Right lobe of liver (tissue), 6 donors: ENCODE results near the gene CPHXL. TPM values are rescaled to one million over a fixed set of nuclear protein-coding genes. Genes with fewer than 3 reads are reported as not detected.

ENCODE experiments used
- ATAC-seq, 4 donors: fragments of 200-7000 bp; cut with Tn5 transposase; one replicate each; pipeline ENCODE4 v1.9.1; 2020; ENCODE audit warnings: mild to moderate bottlenecking in 4 of 4, moderate library complexity in 4 of 4
- DNase-seq, 3 donors: peaks; one replicate each; pipeline ENCODE4 v3.0.0-alpha.2; 2020
- H3K27ac ChIP-seq, 3 donors: fragments of 200-600 bp; one replicate each; pipeline ENCODE4 v1.8.0; 2022
- H3K27me3 ChIP-seq, 2 donors: fragments of 200-600 bp; one replicate each; pipeline ENCODE4 v1.8.0; 2022
- H3K36me3 ChIP-seq, 4 donors: fragments of 200-600 bp; sonication (generic) in 1 of 4; one replicate each; pipeline versions ENCODE4 v1.5.1 to v1.8.0; 2017 to 2022; ENCODE audit warnings: control low read depth in 1 of 4
- H3K4me1 ChIP-seq, 4 donors: fragments of 200-600 bp; sonication (generic) in 1 of 4; one replicate each; pipeline versions ENCODE4 v1.5.1 to v1.8.0; 2017 to 2022; ENCODE audit warnings: control low read depth in 1 of 4
- H3K4me3 ChIP-seq, 3 donors: fragments of 200-600 bp; one replicate each; pipeline ENCODE4 v1.8.0; 2022
- H3K9me3 ChIP-seq, 4 donors: fragments of 200-600 bp; sonication (generic) in 1 of 4; one replicate each; pipeline versions ENCODE4 v1.5.1 to v1.8.0; 2017 to 2022; ENCODE audit warnings: control low read depth in 1 of 4
- CTCF ChIP-seq, 4 donors: fragments of 200-600 bp in 3 of 4; fragments of 450-650 bp in 1 of 4; IDR thresholded peaks; one replicate each; pipeline versions ENCODE4 v1.5.1 to v1.8.0; 2016 to 2022; ENCODE audit warnings: antibody characterized with exemption in 4 of 4, mild to moderate bottlenecking in 2 of 4
- POLR2A ChIP-seq: fragments of 450-650 bp; IDR thresholded peaks from one replicate; pipeline ENCODE4 v1.6.1; 2017; ENCODE audit warnings: antibody characterized with exemption, mild to moderate bottlenecking
- WGBS: methylation state at CpG from one replicate; pipeline ENCODE4 v1.1.6; 2018; ENCODE audit warnings: low coverage, low lambda C conversion rate; ENCODE audit not compliant: insufficient coverage; ENCODE audit errors: missing lambda C conversion rate; 5-methylcytosine and 5-hydroxymethylcytosine counted together
- intact Hi-C, 2 donors: fragments of 100-400 bp; cut with DNase I; formaldehyde crosslinking; loops; one replicate each; pipeline versions ENCODE4 v1.11.2 to v1.14.1; 2022
- total RNA-seq, 6 experiments: library from RNA; depleted of rRNA in 2 of 6; stranded (reverse); fragments of >200 nt in 2 of 6; fragmentation: NEBNext Ultra II Directional in 3 of 6; extraction: Animal tissue kit (Norgen Biotek cat#: 25700) in 3 of 6; gene quantifications; one replicate each; pipeline versions ENCODE4 v1.1.0 to v1.2.4, GENCODE V29; 2016 to 2023
- donor health status: DM: no; HTN: yes; CAD: no.
- donor health status: DM: no; HTN: no; CAD: no.
- donor health status: DM: no; HTN: no; CAD: no.
- donor health status: DM: no; HTN: yes; CAD: no.
- donor health status: DM: no; HTN: yes; CAD: no.

Gene CPHXL
- total RNA-seq, 6 experiments from 2014 or later: not detected

- intact Hi-C loops: no loop called here
- Histone ChIP-seq H3K27me3 (no peaks in the 10 kb centered on the region), H3K36me3 (no peaks in the 10 kb centered on the region), H3K4me3 (no peak overlapping the region), H3K27ac (no peak overlapping the region), H3K9me3 (no peaks in the 10 kb centered on the region), H3K4me1 (no peaks in the 10 kb centered on the region)
- DNase-seq: no peak
- ATAC-seq: no peak
- TF ChIP-seq CTCF (IDR thresholded peaks at IDR 0.05): no peak
- WGBS: 91% methylated on average over 4 of the region's 4 CpGs
Observed at GRCh38 chr16:75718452-75718851, 7.8 kb downstream of the CPHXL start.

GRCh38 chr16:75714661-75715060 is 11.6 kb downstream of the CPHXL start:
- intact Hi-C loops: no loop called here
- DNase-seq (no peak), ATAC-seq (no peak)
- H3K27ac ChIP-seq: no peak overlapping the region
- H3K4me3 ChIP-seq: no peak overlapping the region
- H3K36me3 ChIP-seq: no peaks in the 10 kb centered on the region
- TF ChIP-seq POLR2A: no peak
- no peak for TF ChIP-seq CTCF (IDR thresholded peaks at IDR 0.05)
- no peaks in the 10 kb centered on the region for H3K9me3 ChIP-seq
- no peaks in the 10 kb centered on the region for H3K4me1 ChIP-seq
- H3K27me3 ChIP-seq: no peaks in the 10 kb centered on the region

- intact Hi-C loops: no loop called here
- ATAC-seq: no peak
- 93% methylated on average over 2 of the region's 2 CpGs for WGBS
- H3K36me3 ChIP-seq: no peaks in the 10 kb centered on the region
- no peaks in the 10 kb centered on the region for H3K27me3 ChIP-seq
- H3K4me3 ChIP-seq: no peak overlapping the region
- no peaks in the 10 kb centered on the region for H3K4me1 ChIP-seq
- DNase-seq: no peak
- H3K27ac ChIP-seq: no peak overlapping the region
- no peaks in the 10 kb centered on the region for H3K9me3 ChIP-seq
- no peak for TF ChIP-seq CTCF (IDR thresholded peaks at IDR 0.05)
- no peak for TF ChIP-seq POLR2A
Observed at GRCh38 chr16:75710344-75710743, 15.9 kb downstream of the CPHXL start.

GRCh38 chr16:75703306-75703705 is 23.0 kb downstream of the CPHXL start:
- TF ChIP-seq POLR2A: no peak
- 65% methylated on average over 3 of the region's 4 CpGs for WGBS

GRCh38 chr16:75702242-75702641 is 24.0 kb downstream of the CPHXL start:
- no peak for ATAC-seq
- Histone ChIP-seq H3K4me3 (no peak overlapping the region), H3K27ac (no peak overlapping the region), H3K27me3 (no peaks in the 10 kb centered on the region), H3K4me1 (no peaks in the 10 kb centered on the region), H3K9me3 (no peaks in the 10 kb centered on the region), H3K36me3 (no peaks in the 10 kb centered on the region)
- WGBS: 59% methylated on average over 2 of the region's 2 CpGs
- DNase-seq: no peak
- TF ChIP-seq POLR2A (no peak), CTCF (IDR thresholded peaks at IDR 0.05) (no peak)
- intact Hi-C loops: no loop called here

More at GRCh38 chr16:75703306-75703705, 23.0 kb downstream of the CPHXL start:
- Histone ChIP-seq H3K4me3 (no peak overlapping the region), H3K9me3 (no peaks in the 10 kb centered on the region), H3K27me3 (no peaks in the 10 kb centered on the region), H3K27ac (no peak overlapping the region), H3K4me1 (no peaks in the 10 kb centered on the region), H3K36me3 (no peaks in the 10 kb centered on the region)
- intact Hi-C loops: no loop called here
- ATAC-seq (no peak), DNase-seq (no peak)
